AG09319 (cell line): ENCODE results near the gene BCR.

Experiments
- DNase-seq: peaks from one replicate; pipeline ENCODE4 v3.0.0-alpha.2; 2010; ENCODE audit warnings: low read depth; ENCODE audit errors: extremely low read depth
- CTCF ChIP-seq: IDR thresholded peaks from 2 replicates; pipeline ENCODE4 v1.5.1; 2011; ENCODE audit warnings: low read depth, mild to moderate bottlenecking, inconsistent platforms, low read length, moderate library complexity

BCR gene

GRCh38 chr22:23293720-23294119 is 113.4 kb downstream of the BCR start:
- no peak for DNase-seq
- no peak for TF ChIP-seq CTCF

- no peak for TF ChIP-seq CTCF
- DNase-seq: no peak
These were observed 113.9 kb downstream of the BCR start for GRCh38 chr22:23294221-23294620.

- no peak for DNase-seq
- TF ChIP-seq CTCF: no peak
These were observed 120.2 kb downstream of the BCR start for GRCh38 chr22:23300476-23300875.

GRCh38 chr22:23301591-23301990 is 121.3 kb downstream of the BCR start:
- no peak for TF ChIP-seq CTCF
- DNase-seq: no peak

- no peak for TF ChIP-seq CTCF
- no peak for DNase-seq
These were observed 122.1 kb downstream of the BCR start for GRCh38 chr22:23302171-23303002.

GRCh38 chr22:23305321-23305910 is 125.1 kb downstream of the BCR start:
- TF ChIP-seq CTCF: no peak
- DNase-seq: no peak

- no peak for DNase-seq
- no peak for TF ChIP-seq CTCF
These were observed 125.6 kb downstream of the BCR start for GRCh38 chr22:23305922-23306374.
